ENCODE data around the gene FBH1.
"Not testable (repeated sequence)": the region's sequence is repeated elsewhere in the genome, so short reads cannot be mapped to it uniquely, and the experiment has no call there.

The FBH1 gene

GRCh38 chr10:5869156-5869555 is 20.9 kb upstream of the FBH1 start:
- DNase-seq (ENCODE audit: extremely low read depth, low read depth) = no peak
- TF ChIP-seq CTCF (IDR thresholded peaks at IDR 0.05; ENCODE audit: low read depth, low read length, missing control alignments) = no peak
- H3K4me3 ChIP-seq (replicated peaks; ENCODE audit: low read depth, low read length) = no peak overlapping the region

DNA sequence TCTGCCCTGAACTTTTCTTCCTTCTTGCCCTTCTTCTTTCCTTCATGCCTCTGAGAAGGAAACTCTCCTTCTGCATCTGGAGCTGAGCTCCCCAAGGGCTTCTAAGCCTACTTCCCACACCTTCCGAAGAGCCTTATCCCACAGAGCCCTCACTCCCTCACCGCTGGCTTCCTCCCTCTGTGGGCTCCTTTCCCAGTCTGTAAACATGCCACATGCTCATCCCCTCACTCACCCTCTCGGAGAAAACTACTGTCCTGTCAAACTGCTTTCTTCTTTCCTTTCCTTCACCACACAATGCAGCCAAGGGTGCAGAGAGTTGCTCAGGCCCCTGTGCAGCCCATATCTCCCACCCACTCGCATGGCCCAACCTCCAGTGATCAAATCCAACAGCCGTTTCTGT is 18.4 kb upstream of the FBH1 start:
- no peak for DNase-seq (ENCODE audit: extremely low read depth, low read depth)
- TF ChIP-seq CTCF (IDR thresholded peaks at IDR 0.05; ENCODE audit: low read depth, low read length, missing control alignments) = no peak
- no peak overlapping the region for H3K4me3 ChIP-seq (replicated peaks; ENCODE audit: low read depth, low read length)

DNA sequence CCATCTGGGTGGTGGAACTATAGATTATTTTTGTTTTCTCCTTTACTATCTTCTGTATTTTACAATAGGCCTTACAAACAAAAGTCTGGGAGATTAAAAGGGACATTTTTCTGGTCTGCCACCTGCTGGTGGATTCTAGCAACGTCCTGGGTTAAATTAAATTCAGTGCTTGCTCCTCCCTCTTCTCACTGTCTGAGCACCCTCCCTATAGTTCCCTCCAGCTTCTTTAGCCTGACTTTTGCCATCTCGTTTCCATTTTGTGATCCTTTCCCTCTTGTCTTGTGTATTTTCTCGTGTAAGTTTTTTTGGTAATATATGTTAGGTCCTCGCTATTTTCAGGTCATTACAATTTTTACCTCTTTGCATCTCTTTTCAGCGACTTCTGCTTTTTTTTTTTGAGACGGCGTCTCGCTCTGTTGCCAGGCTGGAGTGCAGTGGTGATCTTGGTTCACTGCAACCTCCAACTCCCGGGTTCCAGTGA is 16.5 kb upstream of the FBH1 start:
- H3K4me3 ChIP-seq (replicated peaks; ENCODE audit: low read depth, low read length) = no peak overlapping the region
- TF ChIP-seq CTCF (IDR thresholded peaks at IDR 0.05; ENCODE audit: low read depth, low read length, missing control alignments) = peak; percentile 65
- DNase-seq (ENCODE audit: extremely low read depth, low read depth) = peak; percentile 67

GRCh38 chr10:5876181-5876768 is 13.8 kb upstream of the FBH1 start:
- no peak for TF ChIP-seq CTCF (IDR thresholded peaks at IDR 0.05; ENCODE audit: low read depth, low read length, missing control alignments)
- H3K4me3 ChIP-seq (replicated peaks; ENCODE audit: low read depth, low read length) = no peak overlapping the region
- DNase-seq (ENCODE audit: extremely low read depth, low read depth) = peak; percentile 64

DNA sequence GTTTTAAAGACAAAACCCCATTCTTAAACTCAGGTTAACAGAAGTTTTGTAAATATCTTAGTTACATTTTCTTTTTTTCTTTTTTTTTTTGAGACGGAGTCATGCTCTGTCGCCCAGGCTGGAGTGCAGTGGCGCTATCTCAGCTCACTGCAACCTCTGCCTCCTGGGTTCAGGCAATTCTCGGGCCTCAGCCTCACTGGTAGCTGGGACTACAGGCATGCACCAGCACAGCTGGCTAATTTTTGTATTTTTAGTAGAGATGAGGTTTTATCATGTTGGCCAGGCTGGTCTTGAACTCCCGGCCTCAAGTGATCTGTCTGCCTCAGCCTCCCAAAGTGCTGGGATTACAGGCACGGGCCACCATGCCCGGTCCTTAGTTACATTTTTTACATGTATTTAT is 13.0 kb upstream of the FBH1 start:
- not testable (repeated sequence) for DNase-seq (ENCODE audit: extremely low read depth, low read depth); H3K4me3 ChIP-seq (replicated peaks; ENCODE audit: low read depth, low read length)

DNA sequence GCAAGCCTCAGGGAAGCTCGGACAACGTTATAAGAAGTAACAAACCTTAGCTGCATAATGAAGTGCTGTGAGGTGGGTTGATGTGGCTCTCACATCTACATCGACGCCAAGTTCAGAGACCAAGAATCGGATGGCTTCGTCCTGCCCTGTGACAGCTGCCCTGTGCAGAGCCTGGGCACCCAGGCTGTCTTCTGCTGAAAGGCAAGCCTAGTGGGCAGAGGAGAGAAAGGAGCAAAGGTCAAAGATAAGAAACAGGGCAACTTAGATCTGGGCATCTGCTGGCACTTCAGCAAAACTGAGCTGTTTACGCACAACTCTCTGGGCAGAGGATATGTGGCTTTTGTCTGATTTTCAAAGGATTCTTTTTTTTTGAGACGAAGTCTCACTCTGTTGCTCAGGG is 7.1 kb upstream of the FBH1 start:
- no peak overlapping the region for H3K4me3 ChIP-seq (replicated peaks; ENCODE audit: low read depth, low read length)
- no peak for TF ChIP-seq CTCF (IDR thresholded peaks at IDR 0.05; ENCODE audit: low read depth, low read length, missing control alignments)
- DNase-seq (ENCODE audit: extremely low read depth, low read depth) = no peak

DNA sequence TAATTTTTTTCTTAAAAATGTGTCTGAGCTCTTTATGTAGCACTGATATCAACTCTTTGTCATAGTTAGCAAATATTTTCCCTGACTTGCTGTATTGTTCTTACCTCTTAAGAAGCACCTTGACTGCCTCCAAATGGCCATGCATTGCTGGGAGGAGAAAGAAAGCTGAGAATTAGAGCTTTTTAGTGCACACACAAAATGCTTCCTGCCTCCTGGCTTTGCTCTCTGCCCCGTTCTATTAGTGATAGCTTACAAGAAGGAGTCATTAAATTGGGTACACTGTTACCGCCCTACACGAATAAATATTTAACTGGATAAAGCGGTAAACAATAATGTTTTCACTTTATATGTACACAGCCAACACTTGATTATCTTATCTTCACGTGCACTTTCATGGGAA is 4.4 kb upstream of the FBH1 start:
- no peak overlapping the region for H3K4me3 ChIP-seq (replicated peaks; ENCODE audit: low read depth, low read length)
- TF ChIP-seq CTCF (IDR thresholded peaks at IDR 0.05; ENCODE audit: low read depth, low read length, missing control alignments) = no peak
- DNase-seq (ENCODE audit: extremely low read depth, low read depth) = no peak

Measured in HFF-Myc (cell line).